GM19468 (cell line): ENCODE measurements around the gene KCNE1.
A peak's percentile ranks its signal among the peaks of the same experiment; 100 is the strongest.
"Not testable (repeated sequence)": the region's sequence is repeated elsewhere in the genome, so short reads cannot be mapped to it uniquely, and the experiment has no call there.

Experiments
- ATAC-seq: cut with Tn5 transposase; IDR thresholded peaks from one replicate; pipeline ENCODE4 v1.9.1; 2021; ENCODE audit warnings: mild to moderate bottlenecking, moderate library complexity, moderate number of reproducible peaks; ENCODE audit not compliant: unreplicated experiment; ENCODE audit errors: extremely low read depth

KCNE1 gene

GRCh38 chr21:34511787-34512455 lies at the start of gene KCNE1:
Gene KCNE1, minus strand, starts transcription at chr21:34512210. Its CDS starts 62,576 bp downstream, at chr21:34449634.
- no peak for ATAC-seq

GRCh38 chr21:34561806-34562205 lies 49.8 kb upstream of the KCNE1 start:
- no peak for ATAC-seq

GRCh38 chr21:34560609-34561008 lies 48.6 kb upstream of the KCNE1 start:
- ATAC-seq = no peak

- no peak for ATAC-seq
Measured at GRCh38 chr21:34560021-34560420, 48.0 kb upstream of the KCNE1 start.

- ATAC-seq = no peak
Measured at GRCh38 chr21:34559089-34559631, 47.1 kb upstream of the KCNE1 start.

- no peak for ATAC-seq
Measured at GRCh38 chr21:34558166-34558565, 46.2 kb upstream of the KCNE1 start.

- ATAC-seq = no peak
Measured at GRCh38 chr21:34557261-34557660, 45.3 kb upstream of the KCNE1 start.

GRCh38 chr21:34554670-34555069 lies 42.7 kb upstream of the KCNE1 start:
- ATAC-seq = not testable (repeated sequence)

GRCh38 chr21:34554227-34554626 lies 42.2 kb upstream of the KCNE1 start:
- no peak for ATAC-seq

GRCh38 chr21:34553151-34553952 lies 41.3 kb upstream of the KCNE1 start:
- no peak for ATAC-seq

- ATAC-seq = no peak
Measured at GRCh38 chr21:34552360-34553098, 40.5 kb upstream of the KCNE1 start.

- no peak for ATAC-seq
Measured at GRCh38 chr21:34550182-34550799, 38.3 kb upstream of the KCNE1 start.

- ATAC-seq = no peak
Measured at GRCh38 chr21:34548781-34549376, 36.9 kb upstream of the KCNE1 start.

- ATAC-seq = no peak
Measured at GRCh38 chr21:34546542-34546941, 34.5 kb upstream of the KCNE1 start.

- ATAC-seq = peak; percentile 57
Measured at GRCh38 chr21:34545079-34545884, 33.3 kb upstream of the KCNE1 start.

- ATAC-seq = no peak
Measured at GRCh38 chr21:34544032-34544496, 32.1 kb upstream of the KCNE1 start.

- no peak for ATAC-seq
Measured at GRCh38 chr21:34543017-34543416, 31.0 kb upstream of the KCNE1 start.

GRCh38 chr21:34540206-34540605 lies 28.2 kb upstream of the KCNE1 start:
- no peak for ATAC-seq

- no peak for ATAC-seq
Measured at GRCh38 chr21:34537838-34538237, 25.8 kb upstream of the KCNE1 start.
